GM12874 (cell line): ENCODE data around the gene TSPAN11.

ENCODE experiments used
- CTCF ChIP-seq: IDR thresholded peaks from 2 replicates; pipeline ENCODE4 v1.5.1; 2011; ENCODE audit warnings: low read depth, mild to moderate bottlenecking, control low read depth, low read length, moderate library complexity; ENCODE audit not compliant: insufficient read depth

The TSPAN11 gene

GRCh38 chr12:30953257-30953656, 26.7 kb downstream of the TSPAN11 start:
- TF ChIP-seq CTCF = no peak

DNA sequence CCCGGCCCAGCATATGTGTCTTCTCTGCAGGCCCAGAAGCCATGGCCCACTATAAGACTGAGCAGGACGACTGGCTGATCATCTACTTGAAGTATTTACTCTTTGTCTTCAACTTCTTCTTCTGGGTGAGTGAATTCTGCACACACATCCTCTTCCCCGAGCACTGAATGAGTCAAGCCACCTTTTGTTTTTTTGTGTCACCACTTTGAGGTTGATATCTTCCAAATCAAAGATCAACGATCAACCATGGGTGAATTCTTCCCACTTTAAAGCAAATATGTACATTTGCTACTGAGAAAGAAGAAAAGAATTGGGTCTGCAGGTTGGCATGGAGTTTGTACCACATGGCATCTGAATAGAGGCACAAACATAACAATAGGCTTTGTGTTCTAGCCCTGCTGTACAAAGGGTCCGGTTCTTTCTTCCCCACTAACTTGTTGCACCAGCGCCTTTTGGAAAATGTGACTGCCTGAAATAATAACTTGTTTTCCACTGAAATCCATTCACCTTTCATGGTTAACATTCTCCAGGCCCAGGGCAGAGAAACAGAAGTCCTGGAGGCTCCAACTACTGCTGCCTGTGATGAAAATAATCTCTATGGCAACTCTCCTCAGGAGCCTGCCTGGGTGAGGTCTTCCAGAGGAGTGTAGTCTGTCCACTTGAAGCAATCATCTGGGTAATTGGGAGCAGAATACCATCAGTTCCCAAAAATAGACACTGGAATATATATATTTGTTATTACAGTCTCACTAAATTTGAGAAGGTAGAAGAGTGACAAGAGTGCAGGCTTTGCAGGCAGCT, 27.6 kb downstream of the TSPAN11 start:
- TF ChIP-seq CTCF = no peak

GRCh38 chr12:30955214-30955613, 28.7 kb downstream of the TSPAN11 start:
- no peak for TF ChIP-seq CTCF

DNA sequence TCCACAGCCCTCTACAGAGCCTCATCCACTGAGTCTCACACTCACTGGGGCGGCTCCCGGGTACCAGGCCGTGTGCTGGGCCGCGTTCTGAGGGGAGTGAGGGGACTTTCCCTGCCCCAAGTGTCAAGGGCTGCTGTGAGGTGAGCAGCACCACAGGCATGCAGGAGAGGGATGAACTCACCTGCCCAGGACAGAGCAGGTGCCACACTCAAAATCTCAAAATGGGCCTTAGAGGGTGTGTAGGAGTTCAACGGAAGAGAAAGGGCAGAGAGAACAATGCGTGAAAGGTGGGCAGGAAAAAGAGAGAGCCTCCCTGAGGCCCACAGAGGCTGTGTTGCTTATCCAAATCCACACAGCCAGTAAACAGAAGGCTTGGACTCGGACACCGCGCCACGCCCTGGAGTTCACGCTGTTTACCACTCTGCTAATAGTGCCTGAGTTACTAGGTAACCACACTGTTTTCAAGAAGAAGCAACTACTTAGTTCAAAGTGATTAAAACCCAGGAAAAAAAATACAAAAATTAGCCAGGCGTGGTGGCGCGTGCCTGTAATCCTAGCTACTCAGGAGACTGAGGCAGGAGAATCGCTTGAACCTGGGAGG, 32.7 kb downstream of the TSPAN11 start:
- TF ChIP-seq CTCF = no peak

GRCh38 chr12:30959778-30960177, 33.2 kb downstream of the TSPAN11 start:
- TF ChIP-seq CTCF = no peak

GRCh38 chr12:30961030-30961429, 34.5 kb downstream of the TSPAN11 start:
- TF ChIP-seq CTCF = no peak

DNA sequence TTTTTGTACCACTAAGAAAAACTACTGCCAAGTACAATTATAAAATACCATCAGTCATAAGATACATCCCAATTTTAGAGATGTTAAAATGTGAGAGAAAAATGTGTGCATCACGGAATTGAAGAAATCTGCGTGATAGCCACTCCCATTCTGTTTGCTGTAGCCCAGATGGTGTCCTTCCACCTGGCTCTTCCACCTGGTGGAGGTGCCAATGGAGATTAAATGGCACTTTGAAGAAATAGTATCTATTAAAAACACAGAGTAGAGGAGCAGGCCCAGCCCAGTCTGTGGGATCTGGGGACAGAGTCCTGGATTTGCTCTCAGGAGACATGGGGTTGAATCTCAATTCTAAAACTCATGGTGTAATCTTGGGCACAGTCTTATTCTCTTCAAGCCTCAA, 35.5 kb downstream of the TSPAN11 start:
- TF ChIP-seq CTCF = no peak
